ENCODE measurements around the gene MYMK.

MYMK gene

GRCh38 chr9:133533857-133534256 is 9.1 kb upstream of the MYMK start:
- no peak for DNase-seq

GRCh38 chr9:133532937-133533668 is 8.3 kb upstream of the MYMK start:
- DNase-seq, result peak; percentile 82

- no peak for DNase-seq
These were observed 6.5 kb upstream of the MYMK start for GRCh38 chr9:133531293-133531692.

GRCh38 chr9:133529874-133530273 is 5.1 kb upstream of the MYMK start:
- DNase-seq, result no peak

- no peak for DNase-seq
These were observed 4.7 kb upstream of the MYMK start for GRCh38 chr9:133529457-133529856.

GRCh38 chr9:133528876-133529241 is 4.1 kb upstream of the MYMK start:
- no peak for DNase-seq

- no peak for DNase-seq
These were observed 3.5 kb upstream of the MYMK start for GRCh38 chr9:133528001-133528875.

- no peak for DNase-seq
These were observed 2.7 kb upstream of the MYMK start for GRCh38 chr9:133527444-133527920.

GRCh38 chr9:133526721-133527321 is 2.1 kb upstream of the MYMK start:
- DNase-seq, result no peak

GRCh38 chr9:133525677-133526076 is 918 bp upstream of the MYMK start:
- DNase-seq, result no peak

- DNase-seq, result no peak
These were observed 613 bp downstream of the MYMK start for GRCh38 chr9:133524146-133524545.

- no peak for DNase-seq
These were observed 1.7 kb downstream of the MYMK start for GRCh38 chr9:133523106-133523505.

GRCh38 chr9:133522073-133522910 is 2.5 kb downstream of the MYMK start:
- no peak for DNase-seq

- DNase-seq, result no peak
These were observed 3.4 kb downstream of the MYMK start for GRCh38 chr9:133521122-133522072.

- no peak for DNase-seq
These were observed 4.5 kb downstream of the MYMK start for GRCh38 chr9:133520121-133520835.

- DNase-seq, result no peak
These were observed 5.1 kb downstream of the MYMK start for GRCh38 chr9:133519693-133520092.

GRCh38 chr9:133518706-133519449 is 5.9 kb downstream of the MYMK start:
- no peak for DNase-seq

GRCh38 chr9:133518200-133518599 is 6.6 kb downstream of the MYMK start:
- DNase-seq, result no peak

- DNase-seq, result no peak
These were observed 7.0 kb downstream of the MYMK start for GRCh38 chr9:133517711-133518110.

GRCh38 chr9:133516961-133517350 is 7.8 kb downstream of the MYMK start:
- DNase-seq, result no peak
